ENCODE measurements around the gene ASCC3. TPM values are rescaled to one million over a fixed set of nuclear protein-coding genes. Genes with fewer than 3 reads are reported as not detected.

Gene ASCC3
- total RNA-seq, 4 donors from 2014 or later, result 12.0 to 17.7 (median 14.7) TPM

DNA sequence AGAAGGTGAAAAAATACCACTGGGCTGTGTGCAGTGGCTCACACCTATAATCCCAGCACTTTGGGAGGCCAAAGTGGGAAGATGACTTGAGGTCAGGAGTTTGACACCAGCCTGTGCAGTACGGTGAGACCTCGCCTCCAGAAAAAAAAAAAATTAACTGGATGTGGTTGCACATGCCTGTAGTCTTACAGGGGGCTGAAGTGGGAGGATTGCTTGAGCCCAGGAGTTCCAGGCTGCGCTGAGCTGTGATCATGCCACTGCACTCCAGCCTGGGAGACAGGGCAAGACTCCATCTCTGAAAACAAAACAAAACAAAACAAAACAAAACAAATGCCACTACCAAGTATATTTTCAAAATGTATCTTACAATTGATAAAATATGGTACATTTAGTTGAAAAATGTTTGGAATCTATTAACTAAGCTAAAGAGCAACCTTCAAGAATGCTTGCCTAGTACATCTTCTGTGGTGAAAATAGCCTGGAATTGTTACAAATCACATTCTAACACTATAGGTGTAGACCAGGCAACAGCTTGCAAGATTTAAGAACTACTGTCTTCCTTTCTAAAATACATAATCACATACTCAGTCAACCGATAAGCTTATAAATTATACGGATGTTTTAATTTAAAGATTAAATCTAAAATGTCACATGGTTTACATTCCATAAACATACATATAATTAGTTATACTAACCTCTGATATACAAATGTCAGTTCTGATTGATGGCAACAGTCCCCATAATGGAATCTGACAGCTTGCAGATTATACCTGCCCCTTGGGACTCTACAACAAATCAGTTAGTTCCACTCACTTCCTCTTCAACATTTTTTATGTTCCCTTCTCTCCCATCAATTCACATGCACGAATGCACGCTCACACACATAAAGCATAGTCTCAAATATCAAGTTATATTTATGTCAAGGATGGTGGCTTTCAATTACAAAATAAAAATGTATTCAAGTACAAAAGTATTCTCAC lies 150.8 kb downstream of the ASCC3 start:
- no peak for TF ChIP-seq POLR2A (IDR thresholded peaks at IDR 0.05)
- TF ChIP-seq, protein P1, sequence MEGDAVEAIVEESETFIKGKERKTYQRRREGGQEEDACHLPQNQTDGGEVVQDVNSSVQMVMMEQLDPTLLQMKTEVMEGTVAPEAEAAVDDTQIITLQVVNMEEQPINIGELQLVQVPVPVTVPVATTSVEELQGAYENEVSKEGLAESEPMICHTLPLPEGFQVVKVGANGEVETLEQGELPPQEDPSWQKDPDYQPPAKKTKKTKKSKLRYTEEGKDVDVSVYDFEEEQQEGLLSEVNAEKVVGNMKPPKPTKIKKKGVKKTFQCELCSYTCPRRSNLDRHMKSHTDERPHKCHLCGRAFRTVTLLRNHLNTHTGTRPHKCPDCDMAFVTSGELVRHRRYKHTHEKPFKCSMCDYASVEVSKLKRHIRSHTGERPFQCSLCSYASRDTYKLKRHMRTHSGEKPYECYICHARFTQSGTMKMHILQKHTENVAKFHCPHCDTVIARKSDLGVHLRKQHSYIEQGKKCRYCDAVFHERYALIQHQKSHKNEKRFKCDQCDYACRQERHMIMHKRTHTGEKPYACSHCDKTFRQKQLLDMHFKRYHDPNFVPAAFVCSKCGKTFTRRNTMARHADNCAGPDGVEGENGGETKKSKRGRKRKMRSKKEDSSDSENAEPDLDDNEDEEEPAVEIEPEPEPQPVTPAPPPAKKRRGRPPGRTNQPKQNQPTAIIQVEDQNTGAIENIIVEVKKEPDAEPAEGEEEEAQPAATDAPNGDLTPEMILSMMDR (IDR thresholded peaks at IDR 0.05 in 4 of 5, conservative IDR thresholded peaks at IDR 0.05 in 1 of 5), result no peak
- Histone ChIP-seq H3K27ac (no peak overlapping the region), H3K4me1 (peaks cover 0 to 9% of the 10 kb centered on the region in 2 donors), H3K4me3 (no peak overlapping the region), H3K27me3 (no peaks in the 10 kb centered on the region), H3K9me3 (no peaks in the 10 kb centered on the region), H3K36me3 (no peaks in the 10 kb centered on the region)
- intact Hi-C loops (cut with DNase I; ENCODE audit: low total_unique reads), result no loop called here
- DNase-seq (no peak), ATAC-seq (no peak)
- in situ Hi-C loops (cut with MboI; ENCODE audit: low sequenced_read_pairs in 4 of 4), result no loop called here

DNA sequence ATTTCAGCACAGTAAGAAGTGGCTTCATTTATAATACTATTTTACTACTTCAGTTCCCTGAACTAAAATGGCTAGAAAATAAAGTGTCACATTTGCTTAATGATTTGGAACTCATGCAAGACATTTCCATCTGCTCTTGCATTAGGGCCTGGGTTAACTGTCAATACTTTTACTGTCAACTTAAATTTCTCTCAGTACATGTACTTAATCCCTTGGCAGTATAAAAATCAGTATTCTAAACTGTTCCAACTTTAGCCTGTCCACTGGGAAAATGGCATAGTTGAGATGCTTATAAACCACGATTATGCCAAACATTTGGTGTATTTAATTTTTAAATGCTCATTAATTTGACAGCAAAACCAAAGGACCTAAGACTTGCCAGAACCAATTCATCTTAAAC lies 154.5 kb downstream of the ASCC3 start:
- peaks cover 0 to 9% of the 10 kb centered on the region in 2 donors for H3K4me1 ChIP-seq
- H3K9me3 ChIP-seq, result no peaks in the 10 kb centered on the region
- TF ChIP-seq, protein P1 (IDR thresholded peaks at IDR 0.05 in 4 of 5, conservative IDR thresholded peaks at IDR 0.05 in 1 of 5), result no peak
- TF ChIP-seq POLR2A (IDR thresholded peaks at IDR 0.05), result no peak
- ATAC-seq (no peak), DNase-seq (no peak)
- no peak overlapping the region for H3K4me3 ChIP-seq
- H3K36me3 ChIP-seq, result peaks cover 0 to 14% of the 10 kb centered on the region in 2 donors
- in situ Hi-C loops (cut with MboI; ENCODE audit: low sequenced_read_pairs in 4 of 4) (no loop called here), intact Hi-C loops (cut with DNase I; ENCODE audit: low total_unique reads) (no loop called here)
- no peaks in the 10 kb centered on the region for H3K27me3 ChIP-seq
- no peak overlapping the region for H3K27ac ChIP-seq

DNA sequence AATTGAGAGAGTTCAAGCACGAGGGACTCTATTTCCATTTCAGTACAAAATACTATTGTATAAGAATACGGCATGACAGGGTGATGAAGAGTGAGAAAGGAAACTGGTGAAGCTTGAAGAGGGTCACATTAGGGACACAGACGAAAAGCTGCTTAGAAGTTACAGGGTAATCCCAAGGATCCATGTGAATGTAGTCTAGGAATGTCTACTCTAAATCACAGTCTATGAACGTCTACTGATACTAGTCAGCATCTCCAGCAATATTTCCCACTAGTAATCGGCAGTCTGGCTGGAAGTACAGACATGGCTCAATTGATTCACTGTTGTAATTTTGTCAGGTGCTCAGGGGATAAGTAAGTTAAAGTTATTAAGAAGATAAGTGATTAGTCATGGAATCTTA lies 156.4 kb downstream of the ASCC3 start:
- Histone ChIP-seq H3K27me3 (no peaks in the 10 kb centered on the region), H3K36me3 (peaks cover 0 to 16% of the 10 kb centered on the region in 2 donors), H3K27ac (no peak overlapping the region), H3K4me3 (no peak overlapping the region), H3K9me3 (no peaks in the 10 kb centered on the region), H3K4me1 (peaks cover 0 to 9% of the 10 kb centered on the region in 2 donors)
- DNase-seq (no peak), ATAC-seq (no peak)
- intact Hi-C loops (cut with DNase I; ENCODE audit: low total_unique reads) (no loop called here), in situ Hi-C loops (cut with MboI; ENCODE audit: low sequenced_read_pairs in 4 of 4) (no loop called here)
- TF ChIP-seq POLR2A (IDR thresholded peaks at IDR 0.05), result no peak
- TF ChIP-seq, protein P1 (IDR thresholded peaks at IDR 0.05 in 4 of 5, conservative IDR thresholded peaks at IDR 0.05 in 1 of 5), result no peak

DNA sequence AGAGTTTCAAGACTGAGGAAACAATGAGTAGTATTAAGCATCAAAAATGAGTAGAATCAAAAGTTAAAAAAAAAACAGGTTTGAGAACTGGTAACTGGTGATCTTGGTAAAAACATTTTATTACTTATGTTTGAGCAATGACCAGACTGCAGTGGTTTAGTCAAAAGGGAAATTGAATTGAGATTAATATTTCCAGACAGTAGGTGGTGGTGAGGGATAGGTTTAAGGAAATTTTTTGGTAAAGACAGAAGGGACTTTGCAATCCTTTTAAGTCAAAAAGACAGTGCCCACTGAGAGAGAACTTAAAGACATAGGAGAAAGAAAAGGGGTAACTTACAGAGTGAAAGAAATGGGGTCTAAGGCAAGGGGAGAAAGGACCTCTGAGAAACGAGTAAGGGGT lies 156.9 kb downstream of the ASCC3 start:
- H3K9me3 ChIP-seq, result no peaks in the 10 kb centered on the region
- peaks cover 0 to 9% of the 10 kb centered on the region in 2 donors for H3K4me1 ChIP-seq
- no peak for DNase-seq
- no peak overlapping the region for H3K27ac ChIP-seq
- H3K27me3 ChIP-seq, result no peaks in the 10 kb centered on the region
- in situ Hi-C loops (cut with MboI; ENCODE audit: low sequenced_read_pairs in 4 of 4) (no loop called here), intact Hi-C loops (cut with DNase I; ENCODE audit: low total_unique reads) (no loop called here)
- H3K36me3 ChIP-seq, result peaks cover 0 to 16% of the 10 kb centered on the region in 2 donors
- TF ChIP-seq, protein P1 (IDR thresholded peaks at IDR 0.05 in 4 of 5, conservative IDR thresholded peaks at IDR 0.05 in 1 of 5), result no peak
- no peak for TF ChIP-seq POLR2A (IDR thresholded peaks at IDR 0.05)
- H3K4me3 ChIP-seq, result no peak overlapping the region
- ATAC-seq, result no peak

All from gastrocnemius medialis (tissue), 4 donors.